Tibial artery (tissue), 4 donors: ENCODE results near the gene CALHM3.

Experiments used
- DNase-seq, 2 donors: peaks; one replicate each; pipeline ENCODE4 v3.0.0-alpha.2; 2019
- H3K27ac ChIP-seq, 2 donors: fragments of 200-600 bp; sonication (generic) in 1 of 2; 1 replicate in 1 of 2; 2 replicates in 1 of 2; pipeline ENCODE4 v1.5.1; 2018 to 2019; ENCODE audit warnings: mild to moderate bottlenecking in 1 of 2
- H3K27me3 ChIP-seq, 2 donors: fragments of 200-600 bp; sonication (generic) in 1 of 2; one replicate each; pipeline versions ENCODE4 v1.5.1 to v1.6.0; 2016 to 2019
- H3K36me3 ChIP-seq, 3 donors: fragments of 200-600 bp; sonication (generic) in 2 of 3; one replicate each; pipeline ENCODE4 v1.5.1; 2016 to 2019; ENCODE audit warnings: mild to moderate bottlenecking in 2 of 3
- H3K4me1 ChIP-seq, 4 donors: fragments of 200-600 bp; sonication (generic) in 2 of 4; 1 replicate in 3 of 4; 2 replicates in 1 of 4; pipeline ENCODE4 v1.5.1; 2016 to 2019
- H3K4me3 ChIP-seq, 2 donors: fragments of 200-600 bp; sonication (generic) in 1 of 2; 1 replicate in 1 of 2; 2 replicates in 1 of 2; pipeline ENCODE4 v1.5.1; 2018 to 2019; ENCODE audit warnings: mild to moderate bottlenecking in 2 of 2
- H3K9me3 ChIP-seq, 3 donors: fragments of 200-600 bp; sonication (generic) in 1 of 3; one replicate each; pipeline ENCODE4 v1.5.1; 2016 to 2019
- intact Hi-C: fragments of 100-400 bp; cut with DNase I; formaldehyde crosslinking; loops from one replicate; pipeline ENCODE4 v1.15.0; 2023; ENCODE audit warnings: low total_unique reads
- TF ChIP-seq, protein P1 (sequence below), 2 experiments: fragments of 200-600 bp in 1 of 2; fragments of 450-650 bp in 1 of 2; IDR thresholded peaks; one replicate each; pipeline ENCODE4 v1.5.1; 2017 to 2019; ENCODE audit warnings: antibody characterized with exemption in 2 of 2, mild to moderate bottlenecking in 1 of 2, moderate library complexity in 1 of 2

Gene CALHM3

DNA sequence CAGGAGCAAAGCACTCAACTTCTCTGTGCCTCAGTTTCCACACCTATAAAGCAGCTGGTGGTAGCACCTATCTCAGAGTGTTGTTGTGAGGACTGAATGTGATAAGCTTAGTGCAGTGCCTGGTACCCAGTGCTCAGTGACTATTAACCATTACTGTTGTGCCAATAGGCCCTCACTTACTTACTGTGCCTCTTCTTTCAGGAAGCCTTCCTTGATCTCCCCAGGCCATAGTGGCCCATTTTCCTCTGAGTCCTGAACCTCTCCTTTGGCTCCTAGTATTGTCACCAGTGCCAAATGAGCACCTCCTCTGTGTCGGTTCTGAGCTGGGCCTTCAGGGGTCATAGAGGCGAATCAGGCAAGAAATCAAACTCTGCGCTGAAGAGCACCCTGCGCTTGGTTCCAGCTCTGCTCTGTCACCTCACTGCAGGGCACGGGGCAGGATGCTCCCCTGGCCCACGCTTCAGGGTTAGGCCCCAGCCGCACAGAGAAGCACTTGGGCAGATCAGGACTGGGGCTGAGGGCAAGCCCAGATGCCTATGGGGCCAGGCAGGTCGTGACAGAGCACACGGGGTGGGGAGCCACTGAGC lies 22.9 kb downstream of the CALHM3 start:
- no peak for DNase-seq
- intact Hi-C loops: no loop called here
- Histone ChIP-seq H3K27me3 (no peaks in the 10 kb centered on the region), H3K36me3 (no peaks in the 10 kb centered on the region), H3K27ac (no peak overlapping the region), H3K9me3 (no peaks in the 10 kb centered on the region), H3K4me1 (peaks cover 0 to 9% (median 4%) of the 10 kb centered on the region in 4 donors), H3K4me3 (no peak overlapping the region)
- TF ChIP-seq, protein P1, sequence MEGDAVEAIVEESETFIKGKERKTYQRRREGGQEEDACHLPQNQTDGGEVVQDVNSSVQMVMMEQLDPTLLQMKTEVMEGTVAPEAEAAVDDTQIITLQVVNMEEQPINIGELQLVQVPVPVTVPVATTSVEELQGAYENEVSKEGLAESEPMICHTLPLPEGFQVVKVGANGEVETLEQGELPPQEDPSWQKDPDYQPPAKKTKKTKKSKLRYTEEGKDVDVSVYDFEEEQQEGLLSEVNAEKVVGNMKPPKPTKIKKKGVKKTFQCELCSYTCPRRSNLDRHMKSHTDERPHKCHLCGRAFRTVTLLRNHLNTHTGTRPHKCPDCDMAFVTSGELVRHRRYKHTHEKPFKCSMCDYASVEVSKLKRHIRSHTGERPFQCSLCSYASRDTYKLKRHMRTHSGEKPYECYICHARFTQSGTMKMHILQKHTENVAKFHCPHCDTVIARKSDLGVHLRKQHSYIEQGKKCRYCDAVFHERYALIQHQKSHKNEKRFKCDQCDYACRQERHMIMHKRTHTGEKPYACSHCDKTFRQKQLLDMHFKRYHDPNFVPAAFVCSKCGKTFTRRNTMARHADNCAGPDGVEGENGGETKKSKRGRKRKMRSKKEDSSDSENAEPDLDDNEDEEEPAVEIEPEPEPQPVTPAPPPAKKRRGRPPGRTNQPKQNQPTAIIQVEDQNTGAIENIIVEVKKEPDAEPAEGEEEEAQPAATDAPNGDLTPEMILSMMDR (IDR thresholded peaks at IDR 0.05): no peak

- TF ChIP-seq, protein P1 (IDR thresholded peaks at IDR 0.05): no peak
- H3K4me3 ChIP-seq: no peak overlapping the region
- no peak for DNase-seq
- peaks cover 0 to 3% (median 2%) of the 10 kb centered on the region in 3 donors for H3K36me3 ChIP-seq
- intact Hi-C loops: no loop called here
- H3K9me3 ChIP-seq: no peaks in the 10 kb centered on the region
- no peak overlapping the region for H3K27ac ChIP-seq
- peaks cover 0 to 14% (median 10%) of the 10 kb centered on the region in 4 donors for H3K4me1 ChIP-seq
- no peaks in the 10 kb centered on the region for H3K27me3 ChIP-seq
Measured at GRCh38 chr10:103455235-103455634, 23.8 kb downstream of the CALHM3 start.

DNA sequence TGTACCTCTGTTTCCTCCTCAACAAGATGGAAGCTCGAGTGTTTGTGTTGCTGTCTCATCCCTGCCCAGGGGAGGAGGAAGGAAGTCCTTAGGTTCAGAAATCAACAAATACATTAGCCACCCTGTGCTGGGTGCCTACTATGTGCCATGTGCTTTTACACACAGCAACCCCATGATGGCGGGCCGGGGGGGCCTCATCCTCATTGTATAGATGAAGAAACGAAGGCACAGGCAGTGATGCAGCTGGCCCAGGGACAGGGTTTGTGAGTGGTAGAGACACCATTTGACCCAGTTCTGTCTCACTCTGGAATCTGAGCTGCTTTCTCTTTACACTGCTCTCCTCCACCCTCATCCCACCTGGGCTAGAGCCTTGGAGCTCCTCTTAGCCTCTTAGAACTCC lies 25.0 kb downstream of the CALHM3 start:
- no peak for DNase-seq
- Histone ChIP-seq H3K9me3 (no peaks in the 10 kb centered on the region), H3K36me3 (peaks cover 8 to 15% (median 14%) of the 10 kb centered on the region in 3 donors), H3K4me3 (no peak overlapping the region), H3K4me1 (peaks cover 9 to 27% (median 22%) of the 10 kb centered on the region in 4 donors), H3K27ac (no peak overlapping the region), H3K27me3 (no peaks in the 10 kb centered on the region)
- intact Hi-C loops: no loop called here
- TF ChIP-seq, protein P1 (IDR thresholded peaks at IDR 0.05): no peak

DNA sequence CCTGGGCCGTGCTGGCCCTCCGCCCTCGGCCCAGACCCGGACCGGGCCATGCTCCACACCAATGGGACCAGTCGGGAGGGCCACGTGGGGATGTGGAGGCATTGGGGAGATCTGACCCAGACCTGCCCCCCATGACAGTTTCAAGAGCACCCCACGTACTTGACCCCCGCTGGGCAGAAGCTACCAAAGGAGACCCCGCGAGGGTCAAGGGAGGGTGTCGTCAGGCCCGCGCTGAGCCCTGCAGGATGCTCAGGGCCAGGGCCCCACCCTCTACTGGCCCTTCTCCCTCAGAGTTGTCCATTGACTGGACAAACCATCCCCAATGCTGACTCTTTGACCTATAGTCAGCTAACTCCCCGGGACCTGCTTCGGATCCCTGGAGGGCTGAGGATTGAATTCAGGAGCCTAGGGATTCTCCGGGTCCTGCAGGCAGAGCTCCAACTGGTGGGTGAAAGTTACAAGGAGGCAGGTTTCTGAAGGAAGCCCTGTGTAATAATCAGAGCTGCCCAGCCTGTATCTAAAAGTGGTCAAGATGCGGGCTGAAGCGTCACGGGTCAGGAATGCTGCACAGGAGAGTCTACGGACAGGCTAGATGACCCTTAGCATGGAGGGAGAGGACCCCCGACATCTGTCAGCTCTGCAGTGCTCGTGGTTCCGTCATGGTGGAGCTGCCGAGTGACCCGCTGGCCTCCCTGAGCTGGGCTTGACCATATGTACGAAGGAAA lies 26.4 kb downstream of the CALHM3 start:
- Histone ChIP-seq H3K9me3 (no peaks in the 10 kb centered on the region), H3K4me1 (peaks cover 9 to 40% (median 35%) of the 10 kb centered on the region in 4 donors), H3K36me3 (peaks cover 18 to 28% (median 27%) of the 10 kb centered on the region in 3 donors), H3K4me3 (peak overlapping the region; percentile 70 to 94), H3K27me3 (no peaks in the 10 kb centered on the region), H3K27ac (peak overlapping the region; percentile 93 to 97)
- intact Hi-C loops: no loop called here
- TF ChIP-seq, protein P1 (IDR thresholded peaks at IDR 0.05): no peak
- peak in 1 of 2 donors; percentile 62 for DNase-seq

DNA sequence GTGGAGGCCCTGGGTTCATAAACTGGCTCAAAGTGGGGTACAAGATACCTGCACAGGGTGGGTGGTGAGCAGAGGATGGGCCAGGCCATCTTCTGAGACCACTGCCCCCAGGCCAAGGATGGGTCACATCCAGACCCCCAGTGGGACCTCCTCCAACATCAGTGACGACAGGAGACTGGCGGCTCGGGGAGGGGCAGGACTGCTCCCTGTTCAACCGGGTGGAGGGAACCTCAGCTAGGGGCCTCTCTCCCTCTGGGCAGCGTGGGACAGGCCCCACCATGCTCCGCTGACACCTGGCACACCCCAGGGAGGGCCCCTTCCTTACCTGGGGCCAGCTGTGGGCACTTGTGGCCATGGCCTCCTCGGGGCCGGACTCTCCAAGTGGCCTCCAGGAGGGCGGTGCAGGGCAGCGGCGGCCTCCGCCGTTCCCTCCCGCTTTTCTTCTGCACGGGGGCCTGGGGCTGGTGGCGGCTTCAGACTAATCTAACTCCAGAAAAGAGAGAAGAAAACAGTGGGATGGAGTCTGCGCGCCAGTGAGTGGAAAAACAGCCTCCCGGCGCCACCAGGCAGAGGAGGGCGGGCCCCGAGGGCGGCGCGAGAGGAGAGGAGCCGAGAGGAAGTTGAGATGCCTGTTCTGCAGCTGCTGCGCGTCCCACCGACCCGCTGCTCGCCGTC lies 27.1 kb downstream of the CALHM3 start, which contains the start of gene CALHM2:
TSS of gene CALHM2 (minus strand) at position 540 of the 675 bp plus-strand sequence. CDS start 2,429 bp downstream, outside the sequence.
- TF ChIP-seq, protein P1 (IDR thresholded peaks at IDR 0.05): no peak
- peak; percentile 83 to 89 for DNase-seq

More for the DNA sequence above, 27.1 kb downstream of the CALHM3 start, which contains the start of gene CALHM2:
- H3K4me1 ChIP-seq: peaks cover 9 to 47% (median 41%) of the 10 kb centered on the region in 4 donors
- no peaks in the 10 kb centered on the region for H3K9me3 ChIP-seq
- peak within 1 kb of the TSS; percentile 93 to 97 for H3K27ac ChIP-seq
- no peaks in the 10 kb centered on the region for H3K27me3 ChIP-seq
- H3K36me3 ChIP-seq: peaks cover 25 to 34% (median 34%) of the 10 kb centered on the region in 3 donors
- peak within 1 kb of the TSS; percentile 70 to 94 for H3K4me3 ChIP-seq
- intact Hi-C loops: no loop called here
